ENCODE measurements around the gene ZNF586.
A peak's percentile ranks its signal among the peaks of the same experiment; 100 is the strongest.
"Not testable (repeated sequence)": the region's sequence is repeated elsewhere in the genome, so short reads cannot be mapped to it uniquely, and the experiment has no call there.

ZNF586 gene

DNA sequence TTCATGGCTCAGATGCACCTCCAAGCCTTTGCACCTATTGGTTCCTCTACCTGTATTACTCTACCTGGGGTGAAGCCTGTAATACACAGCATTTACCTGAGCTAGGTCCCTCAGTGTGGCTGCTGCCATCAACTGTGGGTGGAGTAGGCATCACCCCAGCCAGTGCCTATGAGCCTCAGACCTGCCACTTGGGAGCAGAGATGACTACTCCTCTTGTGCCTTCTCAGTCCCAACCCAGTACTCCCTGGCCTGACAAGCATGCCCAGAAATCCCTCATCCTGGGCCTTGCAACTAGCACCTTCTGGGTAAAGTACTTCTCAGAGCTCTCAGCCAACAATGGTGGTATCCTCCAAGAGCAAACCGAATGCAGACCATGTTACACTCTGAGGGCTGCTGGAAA is 27.1 kb downstream of the ZNF586 start:
- not testable (repeated sequence) for H3K79me2 ChIP-seq (ENCODE audit: control insufficient read depth, insufficient read depth, low read length, unreplicated experiment); H3K4me1 ChIP-seq (ENCODE audit: control insufficient read depth, insufficient read depth, low read length, unreplicated experiment); H3K4me3 ChIP-seq (ENCODE audit: low read depth, low read length); H3K27ac ChIP-seq (ENCODE audit: low read depth, low read length); H2AFZ ChIP-seq (ENCODE audit: low read length, unreplicated experiment); H3K27me3 ChIP-seq (ENCODE audit: insufficient read depth, low read length); H3K36me3 ChIP-seq (ENCODE audit: insufficient read depth, low read length)

DNA sequence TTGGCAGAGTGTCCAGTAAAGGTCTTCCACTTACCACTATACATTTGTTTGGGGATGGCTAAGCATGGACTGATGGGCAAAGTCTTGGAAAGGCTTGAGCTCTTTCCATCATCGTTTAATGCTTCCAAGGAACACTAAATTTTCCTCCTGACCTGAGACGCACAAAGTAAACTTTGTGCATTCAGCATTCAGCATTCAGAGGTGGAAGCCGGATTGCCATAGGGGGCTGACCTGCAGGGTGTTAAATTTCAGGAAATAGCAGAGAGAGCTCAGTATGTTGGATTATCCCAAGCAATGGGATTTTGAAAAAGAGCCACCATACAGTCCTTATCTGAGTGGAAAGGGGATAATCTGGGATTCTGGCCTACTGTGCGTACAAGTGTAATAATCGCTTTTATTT is 31.2 kb downstream of the ZNF586 start:
- no peak overlapping the region for H3K4me3 ChIP-seq (ENCODE audit: low read depth, low read length)
- H3K4me1 ChIP-seq (ENCODE audit: control insufficient read depth, insufficient read depth, low read length, unreplicated experiment): peaks cover 6% of the 10 kb centered on the region
- no peaks in the 10 kb centered on the region for H3K27me3 ChIP-seq (ENCODE audit: insufficient read depth, low read length)
- H3K27ac ChIP-seq (ENCODE audit: low read depth, low read length): no peak overlapping the region
- no peaks in the 10 kb centered on the region for H3K79me2 ChIP-seq (ENCODE audit: control insufficient read depth, insufficient read depth, low read length, unreplicated experiment)
- no peak overlapping the region for H2AFZ ChIP-seq (ENCODE audit: low read length, unreplicated experiment)
- no peaks in the 10 kb centered on the region for H3K36me3 ChIP-seq (ENCODE audit: insufficient read depth, low read length)

GRCh38 chr19:57802269-57802668 is 32.8 kb downstream of the ZNF586 start:
- Histone ChIP-seq H3K36me3 (ENCODE audit: insufficient read depth, low read length) (no peaks in the 10 kb centered on the region), H3K4me3 (ENCODE audit: low read depth, low read length) (no peak overlapping the region), H3K4me1 (ENCODE audit: control insufficient read depth, insufficient read depth, low read length, unreplicated experiment) (peaks cover 6% of the 10 kb centered on the region), H3K27ac (ENCODE audit: low read depth, low read length) (peak overlapping the region; percentile 27; the same call in 1 of the 2 replicates), H3K79me2 (ENCODE audit: control insufficient read depth, insufficient read depth, low read length, unreplicated experiment) (no peaks in the 10 kb centered on the region), H2AFZ (ENCODE audit: low read length, unreplicated experiment) (no peak overlapping the region), H3K27me3 (ENCODE audit: insufficient read depth, low read length) (no peaks in the 10 kb centered on the region)

- peaks cover 6% of the 10 kb centered on the region; the same call in 1 of the 2 replicates for H3K36me3 ChIP-seq (ENCODE audit: insufficient read depth, low read length)
- peak overlapping the region; percentile 47 for H3K27ac ChIP-seq (ENCODE audit: low read depth, low read length)
- H3K27me3 ChIP-seq (ENCODE audit: insufficient read depth, low read length): no peaks in the 10 kb centered on the region
- no peaks in the 10 kb centered on the region for H3K79me2 ChIP-seq (ENCODE audit: control insufficient read depth, insufficient read depth, low read length, unreplicated experiment)
- H2AFZ ChIP-seq (ENCODE audit: low read length, unreplicated experiment): peak overlapping the region; percentile 70
- H3K4me3 ChIP-seq (ENCODE audit: low read depth, low read length): peak overlapping the region; percentile 78
- H3K4me1 ChIP-seq (ENCODE audit: control insufficient read depth, insufficient read depth, low read length, unreplicated experiment): peaks cover 6% of the 10 kb centered on the region
Measured at GRCh38 chr19:57803265-57803593, 33.8 kb downstream of the ZNF586 start.

- Histone ChIP-seq H3K4me1 (ENCODE audit: control insufficient read depth, insufficient read depth, low read length, unreplicated experiment) (peaks cover 6% of the 10 kb centered on the region), H3K4me3 (ENCODE audit: low read depth, low read length) (peak overlapping the region; percentile 78), H3K27ac (ENCODE audit: low read depth, low read length) (peak overlapping the region; percentile 47), H3K79me2 (ENCODE audit: control insufficient read depth, insufficient read depth, low read length, unreplicated experiment) (no peaks in the 10 kb centered on the region), H3K36me3 (ENCODE audit: insufficient read depth, low read length) (peaks cover 8% of the 10 kb centered on the region; the same call in 1 of the 2 replicates), H2AFZ (ENCODE audit: low read length, unreplicated experiment) (peak overlapping the region; percentile 70), H3K27me3 (ENCODE audit: insufficient read depth, low read length) (no peaks in the 10 kb centered on the region)
Measured at GRCh38 chr19:57803594-57804325, 34.3 kb downstream of the ZNF586 start.

- Histone ChIP-seq H3K36me3 (ENCODE audit: insufficient read depth, low read length) (peaks cover 8% of the 10 kb centered on the region; the same call in 1 of the 2 replicates), H3K4me1 (ENCODE audit: control insufficient read depth, insufficient read depth, low read length, unreplicated experiment) (peaks cover 3% of the 10 kb centered on the region), H3K79me2 (ENCODE audit: control insufficient read depth, insufficient read depth, low read length, unreplicated experiment) (no peaks in the 10 kb centered on the region), H3K27ac (ENCODE audit: low read depth, low read length) (no peak overlapping the region), H3K27me3 (ENCODE audit: insufficient read depth, low read length) (no peaks in the 10 kb centered on the region), H2AFZ (ENCODE audit: low read length, unreplicated experiment) (no peak overlapping the region), H3K4me3 (ENCODE audit: low read depth, low read length) (no peak overlapping the region)
Measured at GRCh38 chr19:57807541-57807940, 38.1 kb downstream of the ZNF586 start.

DNA sequence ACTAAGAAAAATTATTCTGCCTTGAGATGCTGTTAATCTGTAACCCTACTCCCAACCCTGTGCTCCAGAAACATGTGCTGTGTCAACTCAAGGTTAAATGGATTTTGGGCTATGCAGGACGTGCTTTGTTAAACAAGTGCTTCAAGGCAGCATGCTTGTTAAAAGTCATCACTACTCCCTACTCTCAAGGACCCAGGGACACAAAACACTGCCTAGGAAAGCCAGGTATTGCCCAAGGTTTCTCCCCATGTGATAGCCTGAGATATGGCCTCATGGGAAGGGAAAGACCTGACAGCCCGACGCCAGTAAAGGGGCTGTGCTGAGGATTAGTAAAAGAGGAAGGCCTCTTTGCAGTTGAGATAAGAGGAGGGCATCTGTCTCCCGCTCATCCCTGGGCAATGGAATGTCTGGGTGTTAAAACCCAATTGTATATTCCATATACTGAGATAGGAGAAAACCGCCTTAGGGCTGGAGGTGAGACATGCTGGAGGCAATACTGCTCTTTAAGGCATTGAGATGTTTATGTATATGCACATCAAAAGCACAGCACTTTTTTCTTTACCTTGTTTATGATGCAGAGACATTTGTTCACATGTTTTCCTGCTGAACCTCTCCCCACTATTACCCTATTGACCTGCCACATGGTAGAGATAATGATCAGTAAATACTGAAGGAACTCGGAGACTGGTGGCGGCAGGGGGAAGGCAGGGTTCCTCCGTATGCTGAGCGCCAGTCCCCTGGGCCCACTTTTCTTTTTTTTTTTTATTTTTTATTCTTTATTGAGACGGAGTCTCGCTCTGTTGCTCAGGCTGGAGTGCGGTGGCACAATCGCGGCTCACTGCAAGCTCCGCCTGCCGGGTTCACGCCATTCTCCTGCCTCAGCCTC is 41.2 kb downstream of the ZNF586 start:
- not testable (repeated sequence) for H3K79me2 ChIP-seq (ENCODE audit: control insufficient read depth, insufficient read depth, low read length, unreplicated experiment); H3K27ac ChIP-seq (ENCODE audit: low read depth, low read length); H2AFZ ChIP-seq (ENCODE audit: low read length, unreplicated experiment); H3K27me3 ChIP-seq (ENCODE audit: insufficient read depth, low read length); H3K36me3 ChIP-seq (ENCODE audit: insufficient read depth, low read length); H3K4me3 ChIP-seq (ENCODE audit: low read depth, low read length); H3K4me1 ChIP-seq (ENCODE audit: control insufficient read depth, insufficient read depth, low read length, unreplicated experiment)

DNA sequence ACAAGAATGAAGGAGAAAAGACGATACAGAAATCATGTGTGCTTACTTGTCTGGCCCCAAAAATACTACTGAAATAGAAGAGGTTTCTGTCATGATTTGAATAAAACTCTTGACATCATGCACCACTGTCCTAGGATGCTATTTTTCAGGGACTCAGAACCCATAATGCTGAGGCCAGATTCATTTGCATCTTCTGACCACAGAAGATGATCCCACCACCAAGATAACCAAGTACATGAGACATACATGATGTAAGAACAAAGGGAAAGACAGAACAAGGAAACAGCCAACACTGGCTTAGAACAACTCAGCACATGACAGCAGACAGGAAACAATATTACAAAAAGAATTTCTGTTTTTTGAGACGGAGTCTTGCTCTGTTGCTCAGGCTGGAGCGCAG is 42.8 kb downstream of the ZNF586 start:
- H3K27me3 ChIP-seq (ENCODE audit: insufficient read depth, low read length): no peaks in the 10 kb centered on the region
- no peak overlapping the region for H3K4me3 ChIP-seq (ENCODE audit: low read depth, low read length)
- H3K4me1 ChIP-seq (ENCODE audit: control insufficient read depth, insufficient read depth, low read length, unreplicated experiment): no peaks in the 10 kb centered on the region
- peaks cover 7% of the 10 kb centered on the region for H3K79me2 ChIP-seq (ENCODE audit: control insufficient read depth, insufficient read depth, low read length, unreplicated experiment)
- H2AFZ ChIP-seq (ENCODE audit: low read length, unreplicated experiment): no peak overlapping the region
- H3K27ac ChIP-seq (ENCODE audit: low read depth, low read length): no peak overlapping the region
- peaks cover 8% of the 10 kb centered on the region; the same call in 1 of the 2 replicates for H3K36me3 ChIP-seq (ENCODE audit: insufficient read depth, low read length)

DNA sequence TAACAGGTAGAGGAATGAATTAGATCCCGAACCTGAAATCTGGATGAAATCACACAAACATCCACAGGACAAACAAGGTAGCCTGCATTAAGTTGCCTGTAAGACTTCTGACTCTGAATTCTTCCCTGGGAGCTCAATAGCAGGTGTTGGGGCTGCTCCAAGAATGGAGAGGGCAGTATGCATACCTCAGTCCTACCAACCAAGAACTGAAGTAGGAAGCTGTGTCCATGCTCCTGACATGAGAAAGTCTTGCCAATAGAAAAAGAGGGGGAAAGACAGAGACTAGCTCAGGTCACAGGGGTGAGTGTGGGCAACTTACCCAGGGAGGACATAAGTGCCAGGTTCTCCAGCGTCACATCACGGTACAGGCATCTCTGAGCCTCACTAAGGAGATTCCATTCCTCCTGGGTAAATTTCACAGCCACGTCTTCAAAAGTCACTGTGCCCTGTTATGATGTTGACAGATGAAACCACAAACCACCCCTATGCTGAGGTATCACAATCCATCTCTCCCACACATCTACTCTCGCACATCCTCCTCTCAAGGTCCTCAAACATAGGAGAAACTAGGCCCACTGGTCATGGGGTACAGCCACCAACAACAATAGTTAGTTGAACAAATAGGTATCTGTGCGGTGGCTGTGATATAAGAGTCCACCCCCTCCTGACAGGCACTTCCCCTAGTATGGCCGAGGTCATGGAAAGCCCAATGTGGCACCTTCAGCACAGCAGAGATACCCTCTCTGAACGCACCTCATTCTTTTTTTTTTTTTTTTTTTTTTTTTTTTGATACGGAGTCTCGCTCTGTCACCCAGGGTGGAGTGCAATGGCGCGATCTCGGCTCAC is 43.7 kb downstream of the ZNF586 start:
- H3K79me2 ChIP-seq (ENCODE audit: control insufficient read depth, insufficient read depth, low read length, unreplicated experiment); H3K4me3 ChIP-seq (ENCODE audit: low read depth, low read length); H2AFZ ChIP-seq (ENCODE audit: low read length, unreplicated experiment); H3K27ac ChIP-seq (ENCODE audit: low read depth, low read length); H3K36me3 ChIP-seq (ENCODE audit: insufficient read depth, low read length); H3K4me1 ChIP-seq (ENCODE audit: control insufficient read depth, insufficient read depth, low read length, unreplicated experiment); H3K27me3 ChIP-seq (ENCODE audit: insufficient read depth, low read length): not testable (repeated sequence)

DNA sequence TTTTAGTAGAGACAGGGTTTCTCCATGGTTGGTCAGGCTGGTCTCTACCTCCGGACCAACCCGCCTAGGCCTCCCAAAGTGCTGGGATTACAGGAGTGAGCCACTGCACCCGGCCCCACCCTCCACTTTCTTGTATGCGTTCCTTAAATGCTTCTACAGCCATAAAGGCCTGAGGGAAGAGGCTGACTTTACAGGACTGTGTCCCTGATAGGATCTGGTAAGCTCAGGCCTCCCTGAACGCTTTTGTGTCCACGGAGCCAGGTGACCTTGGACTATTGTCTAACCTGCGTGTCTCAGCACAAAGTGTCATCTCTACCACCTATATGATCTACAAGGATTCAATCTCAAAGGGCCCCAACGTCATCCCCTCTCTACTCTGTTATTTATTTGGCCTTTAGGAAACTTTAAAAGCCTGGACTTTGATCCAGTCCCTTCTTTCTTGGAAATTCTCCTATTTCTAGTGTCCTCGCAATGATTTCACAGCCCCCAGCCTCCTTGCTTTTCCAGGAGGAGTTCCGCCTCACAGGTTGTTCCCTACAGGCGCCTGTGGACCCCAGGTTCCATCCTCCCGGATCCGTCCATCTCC is 44.5 kb downstream of the ZNF586 start:
- no peaks in the 10 kb centered on the region for H3K4me1 ChIP-seq (ENCODE audit: control insufficient read depth, insufficient read depth, low read length, unreplicated experiment)
- peaks cover 9% of the 10 kb centered on the region for H3K79me2 ChIP-seq (ENCODE audit: control insufficient read depth, insufficient read depth, low read length, unreplicated experiment)
- peak overlapping the region; percentile 60 for H2AFZ ChIP-seq (ENCODE audit: low read length, unreplicated experiment)
- no peaks in the 10 kb centered on the region for H3K27me3 ChIP-seq (ENCODE audit: insufficient read depth, low read length)
- no peak overlapping the region for H3K27ac ChIP-seq (ENCODE audit: low read depth, low read length)
- peak overlapping the region; percentile 94 for H3K4me3 ChIP-seq (ENCODE audit: low read depth, low read length)
- H3K36me3 ChIP-seq (ENCODE audit: insufficient read depth, low read length): no peaks in the 10 kb centered on the region
